ENCODE data around the gene SNX13. TPM values are rescaled to one million over a fixed set of nuclear protein-coding genes. Genes with fewer than 3 reads are reported as not detected.
A peak's percentile ranks its signal among the peaks of the same experiment; 100 is the strongest.

The SNX13 gene
- total and polyA plus RNA-seq, 11 donors: 8.5 to 59.6 (median 48.9) TPM

DNA sequence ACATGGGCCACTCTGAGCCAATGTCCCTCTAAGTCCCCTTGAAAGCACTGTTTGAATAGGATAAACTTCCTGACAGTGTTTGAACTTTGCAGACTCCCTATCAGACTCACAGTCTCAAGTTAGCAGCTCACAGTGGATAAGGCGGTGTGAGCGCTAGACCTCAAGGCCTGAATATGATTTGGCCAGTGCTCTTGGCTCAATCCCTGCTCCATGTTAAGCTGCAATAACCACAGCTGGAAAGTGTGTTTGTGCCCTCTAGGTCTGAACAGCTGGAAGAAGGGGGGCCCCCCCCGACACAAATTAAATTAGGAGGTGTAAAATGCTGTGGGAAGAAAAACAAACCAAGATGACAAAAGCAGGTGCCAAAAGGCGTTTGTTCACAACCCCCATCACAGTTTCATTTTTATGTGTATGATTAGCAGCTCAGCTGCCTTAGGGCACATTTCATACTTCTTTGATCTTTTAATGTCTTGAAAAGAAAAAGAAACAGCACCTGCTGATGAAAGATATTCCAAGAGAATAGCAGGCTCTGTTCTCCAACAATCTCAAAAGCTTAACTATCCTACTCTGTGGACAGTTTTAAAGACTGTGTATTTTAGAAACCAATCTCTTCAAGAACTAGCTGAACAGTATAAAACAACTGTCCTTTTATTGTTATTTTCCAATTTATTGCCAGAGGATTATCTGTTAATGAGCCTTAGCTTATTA lies 167.6 kb downstream of the SNX13 start:
- WGBS, 4 donors: 22 to 26% (median 25%) methylated on average over 4 of the region's 4 CpGs
- DNase-seq: peak in 1 of 5 donors; percentile 41
- ATAC-seq: peak; percentile 57 to 83 (median 66)
- TF ChIP-seq POLR2A (IDR thresholded peaks at IDR 0.05): no peak
- TF ChIP-seq, protein P1, sequence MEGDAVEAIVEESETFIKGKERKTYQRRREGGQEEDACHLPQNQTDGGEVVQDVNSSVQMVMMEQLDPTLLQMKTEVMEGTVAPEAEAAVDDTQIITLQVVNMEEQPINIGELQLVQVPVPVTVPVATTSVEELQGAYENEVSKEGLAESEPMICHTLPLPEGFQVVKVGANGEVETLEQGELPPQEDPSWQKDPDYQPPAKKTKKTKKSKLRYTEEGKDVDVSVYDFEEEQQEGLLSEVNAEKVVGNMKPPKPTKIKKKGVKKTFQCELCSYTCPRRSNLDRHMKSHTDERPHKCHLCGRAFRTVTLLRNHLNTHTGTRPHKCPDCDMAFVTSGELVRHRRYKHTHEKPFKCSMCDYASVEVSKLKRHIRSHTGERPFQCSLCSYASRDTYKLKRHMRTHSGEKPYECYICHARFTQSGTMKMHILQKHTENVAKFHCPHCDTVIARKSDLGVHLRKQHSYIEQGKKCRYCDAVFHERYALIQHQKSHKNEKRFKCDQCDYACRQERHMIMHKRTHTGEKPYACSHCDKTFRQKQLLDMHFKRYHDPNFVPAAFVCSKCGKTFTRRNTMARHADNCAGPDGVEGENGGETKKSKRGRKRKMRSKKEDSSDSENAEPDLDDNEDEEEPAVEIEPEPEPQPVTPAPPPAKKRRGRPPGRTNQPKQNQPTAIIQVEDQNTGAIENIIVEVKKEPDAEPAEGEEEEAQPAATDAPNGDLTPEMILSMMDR (IDR thresholded peaks at IDR 0.05): no peak
- Histone ChIP-seq H3K27me3 (no peaks in the 10 kb centered on the region), H3K36me3 (no peaks in the 10 kb centered on the region), H3K9me3 (no peaks in the 10 kb centered on the region), H3K27ac (peak overlapping the region in 5 of 12 donors; percentile 11 to 53 (median 23)), H3K4me1 (peaks cover 0 to 39% (median 9%) of the 10 kb centered on the region in 12 donors), H3K4me3 (no peak overlapping the region)
- intact Hi-C loops (cut with DNase I): loop anchor here in 8 of 10 donors (5.0 to 10.0 kb wide), 6 partner anchors 170 to 572 kb away; partner anchors contain the start of gene SNX13 (in 3 of the 8)

DNA sequence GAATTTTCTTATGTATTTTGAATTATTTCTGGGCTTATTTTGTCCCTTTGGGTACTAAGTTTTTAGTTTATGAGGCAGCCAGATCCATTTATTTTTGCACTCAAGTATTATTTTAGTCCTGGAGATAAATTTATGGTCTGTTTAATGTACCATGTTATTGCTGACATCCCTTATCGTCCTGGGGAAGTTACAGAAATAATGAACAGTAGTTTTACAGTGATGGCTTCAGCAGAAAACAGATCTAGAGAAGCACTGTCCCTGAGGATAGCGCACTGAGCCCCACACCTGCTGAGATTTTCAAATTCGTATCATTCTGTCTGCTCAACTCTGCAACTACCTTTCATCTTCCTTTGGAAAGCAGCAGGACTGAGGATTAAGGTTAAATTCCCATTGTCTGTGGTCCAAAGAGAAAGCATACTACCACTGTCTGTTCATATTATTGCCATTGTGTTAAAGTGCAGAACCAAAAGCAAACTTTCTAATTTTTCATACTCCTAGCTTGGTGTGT lies 168.3 kb downstream of the SNX13 start:
- peaks cover 0 to 39% (median 9%) of the 10 kb centered on the region in 12 donors for H3K4me1 ChIP-seq
- H3K4me3 ChIP-seq: no peak overlapping the region
- no peaks in the 10 kb centered on the region for H3K9me3 ChIP-seq
- H3K27me3 ChIP-seq: no peaks in the 10 kb centered on the region
- TF ChIP-seq POLR2A (IDR thresholded peaks at IDR 0.05): no peak
- TF ChIP-seq, protein P1 (IDR thresholded peaks at IDR 0.05): no peak
- peak overlapping the region in 4 of 12 donors; percentile 11 to 53 (median 28) for H3K27ac ChIP-seq
- WGBS, 4 donors: 32 to 49% (median 43%) methylated on average over 3 of the region's 3 CpGs
- DNase-seq: no peak
- intact Hi-C loops (cut with DNase I): loop anchor here in 8 of 10 donors (5.0 to 10.0 kb wide), 6 partner anchors 170 to 573 kb away; partner anchors contain the start of gene SNX13 (in 3 of the 8)
- no peaks in the 10 kb centered on the region for H3K36me3 ChIP-seq
- peak in 1 of 4 donors; percentile 43 for ATAC-seq

DNA sequence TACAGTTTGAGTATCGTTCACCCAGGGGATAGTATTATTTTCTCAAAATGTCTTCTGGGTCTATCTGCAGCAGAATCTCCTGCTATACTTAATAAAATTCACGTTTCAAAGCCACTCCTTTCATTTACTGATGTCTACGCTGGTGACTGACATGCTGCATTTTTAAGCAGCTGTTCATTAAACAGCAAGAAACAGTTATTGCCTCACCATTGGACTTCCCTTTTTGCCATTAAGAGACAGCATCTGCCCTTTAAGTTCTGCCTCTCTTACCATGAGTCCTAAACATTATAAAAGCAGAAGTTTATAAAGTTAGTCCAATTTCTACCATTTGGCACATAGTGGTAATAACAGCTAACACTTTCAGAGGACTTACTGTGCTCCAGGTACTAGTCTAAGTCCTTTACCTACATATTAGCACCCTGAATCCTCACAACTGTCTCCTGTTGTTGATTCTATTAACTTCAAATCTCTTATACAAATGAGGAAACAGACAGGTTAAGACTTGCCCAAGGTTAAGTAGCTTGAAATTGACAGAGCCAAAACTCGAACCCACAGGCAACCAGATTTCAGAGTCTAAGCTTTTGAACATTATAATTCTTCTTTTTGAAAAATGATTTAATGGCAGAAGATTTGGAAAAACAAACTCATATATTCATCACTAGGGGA lies 169.5 kb downstream of the SNX13 start:
- DNase-seq (no peak), ATAC-seq (peak in 1 of 4 donors; percentile 20)
- Histone ChIP-seq H3K36me3 (no peaks in the 10 kb centered on the region), H3K9me3 (no peaks in the 10 kb centered on the region), H3K4me3 (no peak overlapping the region), H3K27ac (peak overlapping the region in 1 of 12 donors; percentile 46), H3K27me3 (no peaks in the 10 kb centered on the region), H3K4me1 (peaks cover 0 to 39% (median 9%) of the 10 kb centered on the region in 12 donors)
- TF ChIP-seq, protein P1 (IDR thresholded peaks at IDR 0.05): no peak
- no peak for TF ChIP-seq POLR2A (IDR thresholded peaks at IDR 0.05)
- intact Hi-C loops (cut with DNase I): loop anchor here in 8 of 10 donors (5.0 to 10.0 kb wide), 6 partner anchors 171 to 574 kb away; partner anchors contain the start of gene SNX13 (in 3 of the 8)
- WGBS, 4 donors: 75 to 79% (median 77%) methylated on average over 4 of the region's 4 CpGs
